CD4-positive, alpha-beta T cell treated with Interleukin-15 for 1 hour (primary cell): ENCODE measurements around the gene MYL10.
"Not testable (repeated sequence)": the region's sequence is repeated elsewhere in the genome, so short reads cannot be mapped to it uniquely, and the experiment has no call there.

Source experiments
- DNase-seq: peaks from one replicate; pipeline ENCODE4 v3.0.0-alpha.2; 2020

MYL10 gene

DNA sequence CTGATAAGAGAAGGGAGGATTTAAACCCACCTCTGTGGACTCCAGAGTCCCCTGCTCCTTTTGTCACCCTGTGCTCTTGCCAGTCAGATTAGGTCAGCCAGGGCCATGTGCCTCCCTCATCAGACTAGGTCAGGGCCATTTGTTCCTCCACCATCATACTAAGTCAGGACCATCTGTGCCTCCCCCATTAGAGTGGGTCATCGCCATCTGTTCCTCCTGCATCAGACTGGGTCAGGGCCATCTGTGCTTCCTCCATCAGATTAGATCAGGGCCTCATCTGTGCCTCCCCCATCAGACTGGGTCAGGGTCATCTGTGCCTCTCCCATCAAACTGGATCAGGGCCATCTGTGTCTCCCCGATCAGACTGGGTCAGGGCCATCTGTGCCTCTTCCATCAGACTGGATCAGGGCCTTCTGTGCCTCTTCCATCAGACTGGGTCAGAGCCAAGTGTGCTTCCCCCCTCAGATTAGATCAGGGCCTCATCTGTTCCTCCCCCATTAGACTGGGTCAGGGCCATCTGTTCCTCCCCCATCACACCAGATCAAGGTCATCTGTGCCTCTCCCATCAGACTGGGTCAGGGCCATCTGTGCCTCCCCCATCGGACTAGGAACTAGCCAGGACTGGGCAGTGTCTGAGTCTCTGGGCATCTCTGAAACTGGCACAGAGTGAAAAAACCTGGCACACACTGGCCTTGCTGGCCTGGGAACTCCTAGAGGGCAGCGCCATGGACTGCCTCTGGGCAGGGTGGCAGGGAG is 11.5 kb downstream of the MYL10 start:
- no peak for DNase-seq

DNA sequence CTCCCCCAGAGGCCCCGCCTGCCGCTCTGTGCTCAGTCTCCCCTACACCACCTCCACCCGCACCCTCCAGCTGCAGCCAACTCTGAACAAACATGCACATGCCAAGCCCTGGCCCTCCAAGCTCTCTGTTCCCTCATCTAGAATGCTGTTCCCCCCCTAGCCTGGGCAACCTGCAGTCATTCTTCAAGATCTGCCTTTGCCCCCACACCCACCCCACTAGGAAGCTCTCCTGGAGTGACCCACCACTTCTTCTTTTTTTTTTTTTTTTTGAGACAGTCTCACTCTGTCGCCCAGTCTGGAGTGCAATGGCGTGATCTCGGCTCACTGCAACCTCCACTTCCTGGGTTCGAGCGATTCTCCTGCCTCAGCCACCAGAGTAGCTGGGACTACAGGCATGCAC is 13.7 kb downstream of the MYL10 start:
- no peak for DNase-seq

DNA sequence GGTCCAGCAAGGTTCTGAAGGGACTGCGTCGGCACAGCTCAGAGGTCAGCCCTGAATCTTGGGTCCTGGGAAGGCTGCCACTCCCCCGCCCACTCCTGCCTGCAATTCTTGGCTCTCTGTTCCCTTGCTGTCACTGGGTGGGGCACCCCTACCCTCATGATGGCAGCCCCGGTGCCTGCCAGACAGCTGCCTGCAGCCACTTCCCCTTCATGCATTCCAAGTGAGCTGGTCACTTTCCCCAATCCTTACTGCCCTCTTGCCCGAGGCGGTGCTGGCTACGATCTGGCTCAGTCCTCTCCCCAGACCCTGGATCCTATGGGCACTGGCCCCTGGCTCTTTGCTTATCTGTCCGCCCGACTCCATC is 14.2 kb downstream of the MYL10 start:
- DNase-seq = no peak

DNA sequence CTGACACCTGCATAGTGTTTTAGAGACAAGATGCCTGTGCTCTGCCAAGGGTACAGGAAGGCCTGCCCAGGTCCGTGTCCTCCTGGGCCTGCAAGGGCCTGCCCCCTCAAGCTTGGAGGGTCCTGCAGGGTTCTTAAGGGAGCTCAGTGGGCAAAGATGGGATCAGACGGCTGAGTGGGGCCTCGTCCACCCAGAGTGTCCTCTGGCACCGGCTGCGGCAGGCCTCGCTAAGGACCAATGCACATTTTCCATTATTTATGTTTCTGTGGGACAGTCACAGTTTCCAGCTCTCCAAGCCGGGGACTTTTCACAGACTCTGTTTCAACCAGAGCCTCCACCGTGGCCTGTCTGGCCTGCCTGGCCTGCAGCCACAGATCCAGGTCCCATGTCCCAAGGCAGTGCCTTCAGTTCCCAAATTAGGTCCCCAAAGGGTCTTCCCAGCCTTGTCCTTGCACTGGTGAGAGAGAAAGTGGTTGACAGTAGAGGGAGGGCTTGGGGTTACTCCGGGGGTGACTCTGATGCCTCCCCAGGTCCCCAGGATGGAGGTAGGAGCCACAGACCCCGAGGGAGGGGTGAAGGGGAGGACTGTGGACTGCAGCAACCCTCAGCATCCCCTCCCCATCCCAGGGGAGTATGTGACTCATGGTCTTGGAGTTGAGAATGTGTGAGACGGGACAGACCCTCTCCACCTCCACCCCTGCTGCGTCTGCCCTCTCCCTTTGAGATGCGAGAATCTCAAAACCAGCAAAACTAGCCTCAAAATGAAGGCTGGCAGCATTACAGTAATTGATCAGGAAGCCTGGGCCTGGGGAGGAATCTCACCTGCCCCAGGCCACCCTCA is 14.8 kb downstream of the MYL10 start:
- DNase-seq = no peak

DNA sequence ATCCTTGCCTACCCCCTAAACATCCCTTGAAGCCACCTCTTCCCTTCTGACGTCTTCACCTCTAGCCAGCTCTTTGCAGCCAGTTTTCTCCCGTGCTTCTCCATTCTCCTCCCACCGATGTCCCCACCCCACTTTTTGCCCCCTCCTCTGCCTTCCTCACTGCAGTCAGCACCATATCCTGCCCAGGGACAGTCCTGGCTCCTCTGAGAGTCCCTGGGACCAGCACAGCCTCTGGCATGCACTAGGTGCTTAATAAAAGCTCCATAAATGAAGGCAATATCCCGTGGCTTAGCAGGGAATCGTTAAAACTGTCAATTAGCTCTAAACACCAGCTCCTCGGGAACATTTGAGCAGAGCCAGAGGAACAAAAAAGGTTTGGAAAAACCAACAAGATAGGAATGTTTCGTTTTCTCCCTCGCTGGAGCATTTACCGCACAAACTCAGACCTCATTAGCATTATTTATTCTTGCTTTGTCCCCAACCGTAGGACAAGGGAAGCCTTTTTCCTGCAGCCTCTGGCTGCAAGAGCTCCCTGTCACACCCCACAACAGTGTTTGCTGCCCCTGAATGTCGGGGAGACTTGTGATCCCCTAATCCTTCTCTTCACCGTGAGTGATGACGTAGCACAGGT is 16.1 kb downstream of the MYL10 start:
- DNase-seq = no peak

DNA sequence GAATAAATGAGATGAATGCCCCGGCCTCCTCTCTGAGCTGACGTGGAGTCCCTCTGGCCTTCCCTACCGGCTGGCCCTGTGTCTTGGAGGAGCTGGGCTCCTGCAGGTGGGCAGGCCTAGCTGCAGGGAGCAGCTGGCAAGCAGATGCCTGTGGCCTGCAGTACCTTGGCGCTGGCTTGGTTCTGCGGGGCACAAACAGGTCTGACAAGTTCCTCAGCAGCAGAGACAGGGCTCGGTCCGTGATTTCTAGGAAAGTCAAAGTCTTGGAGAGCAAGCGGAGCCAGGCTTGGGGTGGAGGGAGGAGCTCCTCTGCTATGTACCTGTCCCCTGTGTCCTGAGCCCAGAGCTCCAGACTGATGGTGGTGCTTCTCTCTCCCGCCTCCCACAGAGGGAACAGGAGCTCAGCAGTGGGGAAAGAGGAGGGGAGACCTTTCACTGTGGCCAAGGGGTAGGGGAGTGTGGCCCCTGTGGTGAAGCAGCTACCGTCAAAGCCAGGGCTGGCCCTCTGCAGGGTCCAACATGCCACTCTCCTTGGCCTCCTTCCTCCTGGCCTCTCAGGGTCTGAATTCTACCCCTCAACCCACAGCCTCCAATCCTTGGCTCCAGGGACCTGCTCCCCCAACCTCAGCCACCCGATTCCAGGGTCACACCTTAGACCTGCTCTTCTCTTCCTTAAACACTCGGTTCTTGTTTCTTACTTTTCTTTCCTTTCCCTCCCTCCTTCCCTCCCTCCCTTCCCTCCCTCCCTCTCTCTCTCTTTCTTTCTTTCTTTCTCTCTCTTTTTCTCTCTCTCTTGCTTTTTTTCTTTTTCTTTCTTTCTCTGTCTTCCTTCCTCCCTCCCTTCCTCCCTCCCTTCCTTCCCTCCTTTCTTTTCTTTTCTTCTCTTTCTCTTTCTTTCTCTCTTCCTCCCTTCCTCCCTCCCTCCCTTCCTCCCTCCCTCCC is 20.1 kb downstream of the MYL10 start:
- DNase-seq = no peak

DNA sequence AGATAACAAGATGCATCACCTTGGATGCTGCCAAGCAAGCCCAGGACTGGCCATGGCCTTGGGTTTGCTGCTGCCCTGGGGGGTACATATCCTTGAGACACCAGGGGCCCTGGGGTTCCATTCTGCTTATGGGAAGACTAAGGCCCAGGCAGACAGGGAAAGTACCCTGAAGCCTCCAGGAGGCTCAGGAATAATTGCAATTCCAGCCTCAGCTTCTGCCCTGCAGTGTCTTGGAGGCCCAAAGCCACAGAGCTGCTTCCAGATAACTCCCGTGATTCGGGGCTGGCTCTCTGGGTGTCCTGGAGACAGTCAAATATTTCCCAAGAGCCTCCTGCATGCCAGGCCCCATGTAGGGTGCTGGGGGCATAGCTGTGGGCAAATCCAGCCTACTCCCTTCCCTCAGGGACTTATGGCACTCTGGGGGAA is 22.6 kb downstream of the MYL10 start:
- no peak for DNase-seq

DNA sequence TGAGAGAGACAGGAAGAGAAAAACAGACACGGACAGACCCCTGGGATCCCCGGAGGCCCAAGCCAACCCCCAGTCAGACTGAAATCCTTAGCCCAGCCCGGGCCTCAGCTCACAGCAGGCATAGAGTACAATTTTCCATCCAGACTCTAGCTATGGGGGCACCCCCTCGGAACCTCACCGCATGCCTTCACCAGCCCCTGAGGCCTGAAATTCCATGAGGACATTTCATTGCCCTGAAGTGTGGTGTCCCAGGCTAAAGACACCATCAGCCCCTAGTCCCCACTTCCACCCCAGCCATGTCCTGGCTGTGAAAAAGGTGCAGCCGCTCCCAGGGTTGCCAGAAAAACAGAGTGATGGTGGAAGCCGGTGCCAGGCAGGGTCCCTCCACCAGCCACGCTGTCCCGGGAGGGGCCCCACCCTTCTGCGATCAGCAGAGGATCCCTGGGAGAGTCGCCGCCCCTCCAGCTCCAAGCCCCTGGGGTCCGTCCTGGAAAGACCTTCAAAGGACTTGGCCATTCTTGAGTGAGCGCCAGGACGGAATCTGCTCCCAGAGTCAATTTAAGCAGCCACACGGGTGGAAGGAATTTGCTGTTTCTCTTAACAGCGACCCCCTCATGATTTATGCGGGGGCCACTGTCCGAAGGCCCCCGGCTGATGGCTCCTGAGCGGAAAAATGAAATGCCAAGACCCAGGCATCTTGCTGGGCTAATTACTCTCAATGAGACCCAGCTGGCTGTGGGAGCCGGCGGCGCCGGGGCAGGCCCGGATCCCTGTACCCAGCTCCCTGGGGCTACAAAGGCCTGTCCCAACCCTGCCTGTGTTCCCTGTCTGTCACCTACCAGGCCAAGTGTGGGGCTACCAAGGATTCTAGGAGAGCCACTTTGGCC is 23.2 kb downstream of the MYL10 start:
- DNase-seq = no peak

DNA sequence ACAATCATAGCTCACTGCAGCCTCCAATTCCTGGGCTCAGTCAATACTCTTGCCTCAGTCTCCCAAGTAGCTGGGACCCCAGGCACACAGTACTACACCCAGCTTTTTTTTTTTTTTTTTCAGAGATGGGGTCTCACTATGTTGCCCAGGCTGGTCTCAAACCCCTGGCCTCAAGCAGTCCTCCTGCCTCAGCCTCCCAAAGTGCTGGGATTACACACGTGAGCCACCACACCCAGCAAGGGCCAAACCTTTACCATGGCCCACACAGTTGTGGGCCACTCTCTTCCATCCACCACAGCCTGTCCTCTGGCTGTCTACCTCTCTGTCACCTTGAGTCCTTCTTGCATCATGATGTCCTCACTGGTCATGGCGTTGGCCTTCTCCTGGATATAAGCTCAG is 24.2 kb downstream of the MYL10 start:
- not testable (repeated sequence) for DNase-seq

DNA sequence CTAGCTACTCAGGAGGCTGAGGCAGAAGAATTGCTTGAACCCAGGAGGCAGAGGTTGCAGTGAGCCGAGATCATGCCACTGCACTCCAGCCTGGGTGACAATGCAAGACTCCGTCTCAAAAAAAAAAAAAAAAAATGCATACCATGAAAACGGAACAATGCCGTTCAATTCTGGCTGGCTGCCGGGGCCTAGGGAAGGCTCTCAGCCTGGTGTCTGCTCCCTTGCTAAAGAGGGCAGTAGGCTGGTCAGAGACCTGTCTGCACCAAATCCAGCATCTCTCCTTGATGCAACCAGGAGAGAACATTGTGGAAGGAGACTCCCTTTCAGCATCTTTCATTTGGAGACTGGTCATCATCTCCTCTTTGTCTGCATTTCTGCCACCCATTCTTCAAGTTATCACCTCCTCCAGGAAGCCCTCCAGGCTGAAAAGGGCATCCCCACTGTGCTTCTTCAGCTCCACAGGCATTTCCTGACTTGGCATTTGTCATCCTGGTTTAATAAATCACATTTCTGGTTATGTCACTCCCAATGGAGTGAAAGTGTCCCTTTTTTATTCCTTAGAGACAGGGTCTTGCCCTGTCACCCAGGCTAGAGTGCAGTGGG is 24.7 kb downstream of the MYL10 start:
- no peak for DNase-seq

DNA sequence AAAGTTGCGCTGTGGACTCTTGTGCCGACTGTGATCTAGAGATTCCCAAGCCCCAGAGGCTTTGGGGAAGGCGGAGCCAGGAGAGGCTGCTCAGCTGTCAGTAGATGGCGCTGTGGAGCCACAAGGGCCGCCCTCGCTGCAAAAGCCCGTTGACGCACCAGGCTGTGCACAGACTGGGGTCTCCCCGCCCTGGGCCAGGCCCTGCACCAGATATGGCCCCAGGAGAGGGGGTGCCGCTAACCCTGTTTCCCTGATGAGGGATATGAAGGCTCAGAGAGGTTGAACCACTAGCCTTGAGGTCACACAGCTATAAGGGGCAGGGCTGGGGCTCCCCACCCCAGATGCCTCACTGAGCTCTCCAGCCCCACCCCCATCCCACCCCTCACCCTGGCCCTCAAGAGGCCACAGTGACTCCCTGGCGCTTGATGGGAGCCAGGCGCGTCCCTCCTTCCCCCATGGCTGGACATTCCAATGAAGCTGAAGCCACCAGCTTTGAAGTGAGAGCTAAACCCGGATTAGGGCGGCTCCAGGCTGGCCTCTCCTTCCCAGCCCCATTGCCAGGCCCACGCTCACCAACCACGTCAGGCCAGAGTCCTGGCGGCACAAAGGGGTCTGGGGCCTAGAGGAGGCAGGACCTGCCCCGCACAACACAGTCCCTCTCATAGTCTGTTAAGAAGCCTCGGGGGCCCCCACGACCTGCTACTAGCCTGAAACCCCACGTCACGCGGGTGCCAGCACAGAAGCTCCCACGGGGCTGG is 26.4 kb downstream of the MYL10 start:
- peak; percentile 51 for DNase-seq

DNA sequence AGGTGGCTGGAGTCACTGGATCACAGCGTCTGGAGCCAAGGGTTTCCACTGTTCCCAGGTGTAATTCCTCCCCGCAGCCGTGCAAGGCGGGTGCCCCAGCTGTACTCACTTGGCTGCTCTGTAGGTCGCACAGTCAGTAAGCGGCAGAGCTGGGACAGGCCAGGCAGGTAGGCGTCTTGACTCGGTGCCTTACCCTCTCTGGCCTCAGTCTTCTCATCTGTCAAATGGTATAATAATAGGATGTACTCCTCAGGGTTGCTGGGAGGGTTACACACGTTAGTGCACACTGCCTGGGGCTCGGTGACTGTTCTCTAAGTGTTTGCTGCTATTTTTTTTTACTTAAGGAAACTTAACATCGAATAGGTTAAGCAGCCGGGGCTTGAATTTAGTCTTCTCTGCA is 27.0 kb downstream of the MYL10 start:
- no peak for DNase-seq

DNA sequence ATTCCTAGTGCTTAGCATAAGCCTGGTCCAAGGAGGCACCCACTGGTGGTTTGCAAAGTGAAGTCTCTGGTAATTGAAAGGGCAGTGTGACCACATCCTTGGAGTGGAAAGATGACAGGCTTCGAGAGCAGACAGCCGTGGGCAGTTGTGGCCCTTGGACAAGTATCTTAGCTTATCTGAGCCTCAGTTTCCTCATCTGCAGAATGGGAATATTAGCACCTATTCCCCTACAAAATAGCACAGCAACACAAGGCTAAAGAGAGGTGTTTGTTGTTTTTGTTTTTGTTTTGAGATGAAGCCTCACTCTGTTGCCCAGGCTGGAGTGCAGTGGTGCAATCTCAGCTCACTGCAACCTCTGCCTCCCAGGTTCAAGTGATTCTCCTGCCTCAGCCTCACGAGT is 29.3 kb downstream of the MYL10 start:
- DNase-seq = no peak

DNA sequence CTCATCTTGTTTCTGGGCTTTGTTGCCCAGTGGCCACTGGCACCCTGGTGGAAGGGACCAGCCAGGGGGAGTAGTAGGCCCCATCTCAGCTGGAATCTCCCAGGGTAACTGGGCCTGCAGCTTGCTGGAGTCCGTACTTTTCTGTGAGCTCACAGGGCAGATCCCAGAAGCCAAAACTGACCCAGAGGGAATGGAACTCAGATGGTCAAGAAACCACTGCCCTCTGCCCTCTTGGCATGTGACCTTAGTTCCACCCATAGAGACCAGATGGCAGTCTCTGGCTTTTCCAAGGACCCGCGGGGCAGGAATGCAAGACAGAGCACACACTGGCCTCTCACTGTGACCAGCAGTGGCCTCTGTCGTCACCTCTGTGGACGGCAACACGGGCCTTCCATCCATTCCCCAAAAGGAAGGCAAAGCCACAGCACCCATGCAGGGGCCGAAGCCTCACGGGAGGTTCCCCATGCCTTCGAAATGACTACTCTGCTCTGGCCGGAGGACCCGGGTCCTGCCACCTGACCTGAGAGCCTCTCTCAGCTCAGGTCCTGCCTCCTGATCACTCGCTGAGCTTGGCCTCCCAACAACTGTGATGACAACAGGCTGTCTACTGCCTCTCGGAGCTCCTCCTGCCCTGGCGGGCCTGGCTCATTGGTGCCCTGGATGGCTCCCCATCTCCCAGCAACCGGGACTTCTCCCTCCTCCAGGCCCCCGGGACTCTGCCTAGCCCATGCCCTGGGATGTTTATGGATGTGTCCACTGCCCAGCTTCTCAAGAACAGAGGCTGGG is 29.9 kb downstream of the MYL10 start:
- no peak for DNase-seq

DNA sequence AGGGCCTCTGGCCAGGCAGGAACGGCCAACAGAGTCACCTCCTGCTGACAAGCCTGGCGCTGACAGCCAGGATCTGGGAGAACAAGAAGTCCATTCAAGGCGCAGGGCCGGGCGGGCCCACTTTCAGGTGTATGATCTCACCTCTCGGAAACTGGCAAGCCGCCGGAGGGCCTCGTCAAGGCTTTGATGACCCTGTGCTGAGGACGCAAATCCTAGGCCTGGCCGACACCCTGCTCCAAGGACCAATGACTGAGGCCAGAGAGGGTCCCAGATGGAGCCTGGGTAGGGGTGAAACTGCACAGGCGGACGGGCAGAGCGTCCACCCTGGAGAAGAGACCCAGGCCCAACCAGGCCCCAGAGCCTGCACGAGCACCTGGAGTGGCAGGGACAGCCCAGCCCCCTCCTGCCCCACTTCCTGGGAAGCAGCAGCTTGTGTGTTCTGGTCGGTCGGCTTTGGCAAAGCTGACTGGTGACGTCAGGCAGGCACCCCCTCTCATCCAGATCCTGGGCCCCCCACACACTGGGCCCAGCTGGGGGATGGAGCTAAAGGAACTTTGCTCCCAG is 30.6 kb downstream of the MYL10 start:
- DNase-seq = no peak

DNA sequence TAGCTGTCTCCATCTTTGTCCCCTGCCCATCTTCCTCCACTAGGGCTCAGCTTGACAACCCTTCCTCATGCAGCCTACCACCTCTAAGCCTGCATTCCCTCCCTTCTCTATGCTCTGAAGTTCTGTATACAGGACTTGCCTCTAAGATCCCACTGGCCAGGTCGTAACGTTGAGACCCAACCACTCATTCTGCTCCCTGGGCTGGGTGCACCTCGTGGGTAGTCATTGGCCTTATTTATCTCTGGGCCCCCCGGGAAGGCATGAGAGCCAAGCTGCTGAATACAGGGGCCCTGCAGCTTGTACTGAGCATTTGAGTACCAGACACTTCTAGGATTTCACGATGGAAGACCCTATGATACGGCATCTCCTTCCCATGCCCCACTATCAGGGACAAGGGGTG is 31.2 kb downstream of the MYL10 start:
- DNase-seq = no peak

DNA sequence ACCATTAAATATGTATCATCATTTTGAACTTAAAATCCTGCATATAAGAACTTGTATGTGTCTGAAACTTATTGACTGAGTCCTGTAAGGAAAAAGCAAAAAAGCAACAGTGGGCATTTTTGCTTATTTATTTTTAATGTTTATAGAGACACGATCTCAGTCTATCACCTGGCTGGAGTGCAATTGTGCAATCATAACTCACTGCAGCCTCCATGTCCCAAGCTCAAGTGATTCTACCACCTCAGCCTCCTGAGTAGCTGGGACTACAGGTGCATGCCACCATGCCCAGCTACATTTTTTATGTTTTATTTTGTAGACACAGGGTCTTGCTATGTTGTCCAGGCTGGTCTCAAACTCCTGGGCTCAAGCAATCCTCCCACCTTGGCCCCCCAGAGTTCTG is 32.2 kb downstream of the MYL10 start:
- DNase-seq = no peak

DNA sequence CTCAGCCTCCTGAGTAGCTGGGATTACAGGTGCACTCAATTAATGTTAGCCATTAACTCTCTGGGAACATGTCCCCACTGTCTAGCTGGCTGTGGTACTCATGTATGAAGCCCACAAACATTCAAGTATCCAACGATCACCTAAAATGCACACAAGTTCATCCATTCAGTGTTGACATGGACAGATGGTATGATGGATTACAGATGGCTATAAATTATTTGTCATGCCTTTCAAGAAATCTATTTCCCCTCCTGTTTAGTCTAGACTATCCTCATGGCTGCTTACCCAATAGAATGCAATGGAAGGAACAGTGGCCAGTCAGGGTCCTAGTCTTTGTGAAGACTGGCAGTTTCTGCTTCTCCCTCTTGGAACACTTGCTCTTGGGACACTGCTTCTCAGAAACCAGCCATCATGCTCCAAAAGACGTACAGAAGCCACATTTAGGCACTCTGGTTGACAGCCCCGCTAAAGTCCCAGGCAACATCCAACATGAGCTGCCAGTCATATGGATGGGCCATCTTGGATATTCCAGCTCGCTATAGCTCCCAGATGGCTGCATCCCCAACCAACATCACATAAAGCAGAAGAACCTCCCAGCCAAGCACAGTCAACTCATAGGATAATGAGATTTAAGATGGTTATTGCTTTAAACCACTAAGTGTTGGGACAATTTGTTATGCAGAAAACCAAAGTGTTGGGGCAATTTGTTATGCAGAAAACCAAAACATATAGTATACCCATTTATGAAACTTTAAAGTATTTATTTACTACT is 33.1 kb downstream of the MYL10 start:
- DNase-seq = no peak

DNA sequence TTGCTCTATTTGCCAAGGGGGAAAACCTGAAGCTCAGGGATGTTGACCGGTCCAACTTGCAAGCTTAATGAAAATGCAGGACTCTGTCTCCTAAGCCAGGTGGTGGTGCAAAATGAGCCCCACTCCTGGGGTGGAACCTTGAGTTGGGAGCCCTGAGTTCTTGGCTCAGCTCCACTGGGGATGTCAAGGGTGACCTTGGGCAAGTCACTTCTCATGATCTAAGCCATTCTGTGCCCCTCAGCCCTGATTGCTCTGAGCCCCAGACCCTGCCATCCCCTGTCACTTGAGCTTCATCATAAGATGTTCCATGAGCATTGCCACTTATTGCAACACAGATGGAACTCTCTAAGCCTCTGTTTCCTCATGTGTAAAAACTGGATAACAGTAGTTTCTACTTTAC is 33.9 kb downstream of the MYL10 start:
- DNase-seq = no peak
